Measurements from ENCODE around the gene KIAA0930. TPM values are rescaled to one million over a fixed set of nuclear protein-coding genes. Genes with fewer than 3 reads are reported as not detected.
A peak's percentile ranks its signal among the peaks of the same experiment; 100 is the strongest.

KIAA0930 gene
- total and polyA plus RNA-seq, 2 donors = 32.4 TPM

- no peaks in the 10 kb centered on the region for H3K9me3 ChIP-seq (ENCODE audit: control insufficient read depth in 2 of 2, insufficient read depth in 1 of 2, low read length in 1 of 2)
- H3K27me3 ChIP-seq (ENCODE audit: control insufficient read depth in 2 of 2, insufficient read depth in 1 of 2, low read length in 1 of 2) = no peaks in the 10 kb centered on the region
- peaks cover 40 to 50% of the 10 kb centered on the region in 2 donors for H3K36me3 ChIP-seq (ENCODE audit: control insufficient read depth in 2 of 2, insufficient read depth in 2 of 2, low read length in 1 of 2)
- no peak overlapping the region for H3K4me3 ChIP-seq (ENCODE audit: low read length in 2 of 2)
- no peak overlapping the region for H3K27ac ChIP-seq (ENCODE audit: low read depth in 1 of 2, low read length in 1 of 2)
- no peaks in the 10 kb centered on the region for H3K4me1 ChIP-seq (ENCODE audit: control insufficient read depth in 2 of 2, insufficient read depth in 2 of 2, low read length in 2 of 2)
- DNase-seq (ENCODE audit: low read depth in 6 of 9, low spot score in 9 of 9) = no peak
- WGBS = 95% methylated on average over 16 of the region's 16 CpGs
These were observed 54.8 kb downstream of the KIAA0930 start for GRCh38 chr22:45185718-45186514.

DNA sequence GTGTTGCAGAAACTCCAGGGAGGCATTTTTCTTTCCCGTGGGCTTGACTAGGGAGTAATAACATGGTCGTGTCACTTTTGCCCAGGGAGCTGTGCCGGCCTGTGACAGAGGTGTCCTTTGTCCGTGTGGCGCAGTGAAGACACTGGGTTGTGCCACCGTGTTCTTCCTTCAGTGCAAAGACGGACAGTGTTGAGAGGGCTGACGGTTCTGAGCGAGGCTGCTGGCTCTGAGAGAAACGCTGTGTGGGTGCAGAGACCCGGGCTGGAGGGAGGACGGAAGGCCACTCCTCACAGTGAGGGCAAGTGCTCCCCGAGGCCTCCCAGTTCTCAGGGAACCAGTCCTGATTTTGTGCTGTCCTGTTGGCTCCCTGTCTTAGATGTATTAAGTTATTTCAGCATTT is 56.7 kb downstream of the KIAA0930 start:
- no peaks in the 10 kb centered on the region for H3K9me3 ChIP-seq (ENCODE audit: control insufficient read depth in 2 of 2, insufficient read depth in 1 of 2, low read length in 1 of 2)
- no peak for DNase-seq (ENCODE audit: low read depth in 6 of 9, low spot score in 9 of 9)
- H3K27me3 ChIP-seq (ENCODE audit: control insufficient read depth in 2 of 2, insufficient read depth in 1 of 2, low read length in 1 of 2) = no peaks in the 10 kb centered on the region
- no peak overlapping the region for H3K27ac ChIP-seq (ENCODE audit: low read depth in 1 of 2, low read length in 1 of 2)
- 98% methylated on average over 13 of the region's 13 CpGs for WGBS
- no peak overlapping the region for H3K4me3 ChIP-seq (ENCODE audit: low read length in 2 of 2)
- H3K4me1 ChIP-seq (ENCODE audit: control insufficient read depth in 2 of 2, insufficient read depth in 2 of 2, low read length in 2 of 2) = no peaks in the 10 kb centered on the region
- peaks cover 55 to 68% of the 10 kb centered on the region in 2 donors for H3K36me3 ChIP-seq (ENCODE audit: control insufficient read depth in 2 of 2, insufficient read depth in 2 of 2, low read length in 1 of 2)

- 97% methylated on average over 2 of the region's 2 CpGs for WGBS
- no peaks in the 10 kb centered on the region for H3K27me3 ChIP-seq (ENCODE audit: control insufficient read depth in 2 of 2, insufficient read depth in 1 of 2, low read length in 1 of 2)
- no peak overlapping the region for H3K27ac ChIP-seq (ENCODE audit: low read depth in 1 of 2, low read length in 1 of 2)
- peaks cover 0 to 3% of the 10 kb centered on the region in 2 donors for H3K4me1 ChIP-seq (ENCODE audit: control insufficient read depth in 2 of 2, insufficient read depth in 2 of 2, low read length in 2 of 2)
- H3K36me3 ChIP-seq (ENCODE audit: control insufficient read depth in 2 of 2, insufficient read depth in 2 of 2, low read length in 1 of 2) = peaks cover 65 to 84% of the 10 kb centered on the region in 2 donors
- H3K9me3 ChIP-seq (ENCODE audit: control insufficient read depth in 2 of 2, insufficient read depth in 1 of 2, low read length in 1 of 2) = no peaks in the 10 kb centered on the region
- no peak for DNase-seq (ENCODE audit: low read depth in 6 of 9, low spot score in 9 of 9)
- H3K4me3 ChIP-seq (ENCODE audit: low read length in 2 of 2) = no peak overlapping the region
These were observed 58.9 kb downstream of the KIAA0930 start for GRCh38 chr22:45181766-45182165.

DNA sequence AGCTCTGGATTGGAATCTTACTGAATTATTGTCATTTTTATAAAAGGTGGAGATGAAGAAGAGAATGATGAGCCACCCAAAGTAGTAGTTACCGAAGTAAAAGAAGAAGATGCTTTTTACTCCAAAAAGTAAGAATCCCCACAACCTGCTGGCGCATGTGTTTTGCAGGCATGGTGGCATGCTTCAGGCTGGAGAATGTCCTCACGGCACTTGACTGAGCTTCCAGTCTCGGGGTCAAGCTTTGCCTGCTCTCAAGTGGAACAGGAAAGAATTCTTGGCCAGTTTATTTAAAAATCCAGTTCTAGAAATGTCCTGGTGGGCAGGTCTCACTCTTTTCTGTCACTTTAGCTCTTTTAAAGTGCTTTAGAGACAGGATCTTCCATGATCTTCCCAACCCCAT is 59.5 kb downstream of the KIAA0930 start:
- WGBS = 97% methylated on average over 4 of the region's 4 CpGs
- Histone ChIP-seq H3K4me1 (ENCODE audit: control insufficient read depth in 2 of 2, insufficient read depth in 2 of 2, low read length in 2 of 2) (peaks cover 0 to 3% of the 10 kb centered on the region in 2 donors), H3K4me3 (ENCODE audit: low read length in 2 of 2) (no peak overlapping the region), H3K36me3 (ENCODE audit: control insufficient read depth in 2 of 2, insufficient read depth in 2 of 2, low read length in 1 of 2) (peaks cover 66 to 87% of the 10 kb centered on the region in 2 donors), H3K27me3 (ENCODE audit: control insufficient read depth in 2 of 2, insufficient read depth in 1 of 2, low read length in 1 of 2) (no peaks in the 10 kb centered on the region), H3K9me3 (ENCODE audit: control insufficient read depth in 2 of 2, insufficient read depth in 1 of 2, low read length in 1 of 2) (no peaks in the 10 kb centered on the region), H3K27ac (ENCODE audit: low read depth in 1 of 2, low read length in 1 of 2) (no peak overlapping the region)
- no peak for DNase-seq (ENCODE audit: low read depth in 6 of 9, low spot score in 9 of 9)

DNA sequence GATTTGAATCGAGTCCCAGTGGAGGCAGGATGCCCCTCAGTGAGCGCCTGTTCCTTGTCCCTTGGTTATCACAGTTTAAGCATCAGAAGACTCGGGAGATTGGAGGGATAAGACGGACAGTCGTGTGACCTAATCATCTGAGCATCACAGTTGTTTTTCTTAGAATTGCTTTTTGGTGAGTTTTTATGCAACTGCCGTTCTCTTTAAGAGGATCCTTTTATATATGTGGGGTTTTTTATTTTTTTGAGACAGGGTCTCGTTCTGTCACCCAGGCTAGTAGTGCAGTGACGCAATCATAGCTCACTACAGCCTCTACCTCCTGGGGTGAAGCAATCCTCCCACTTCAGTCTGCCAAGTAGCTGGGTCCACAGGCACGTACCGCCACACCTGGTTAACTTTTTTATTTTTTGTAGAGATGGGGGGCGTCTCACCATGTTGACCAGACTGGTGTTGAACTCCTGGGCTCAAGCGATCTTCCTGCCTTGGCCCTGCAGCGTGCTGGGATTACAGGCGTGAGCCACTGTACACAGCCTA is 60.5 kb downstream of the KIAA0930 start:
- H3K36me3 ChIP-seq (ENCODE audit: control insufficient read depth in 2 of 2, insufficient read depth in 2 of 2, low read length in 1 of 2) = peaks cover 69 to 86% of the 10 kb centered on the region in 2 donors
- H3K4me1 ChIP-seq (ENCODE audit: control insufficient read depth in 2 of 2, insufficient read depth in 2 of 2, low read length in 2 of 2) = peaks cover 0 to 7% of the 10 kb centered on the region in 2 donors
- H3K27ac ChIP-seq (ENCODE audit: low read depth in 1 of 2, low read length in 1 of 2) = no peak overlapping the region
- no peaks in the 10 kb centered on the region for H3K27me3 ChIP-seq (ENCODE audit: control insufficient read depth in 2 of 2, insufficient read depth in 1 of 2, low read length in 1 of 2)
- DNase-seq (ENCODE audit: low read depth in 6 of 9, low spot score in 9 of 9) = no peak
- H3K9me3 ChIP-seq (ENCODE audit: control insufficient read depth in 2 of 2, insufficient read depth in 1 of 2, low read length in 1 of 2) = no peaks in the 10 kb centered on the region
- WGBS = 97% methylated on average over 14 of the region's 14 CpGs
- H3K4me3 ChIP-seq (ENCODE audit: low read length in 2 of 2) = no peak overlapping the region

DNA sequence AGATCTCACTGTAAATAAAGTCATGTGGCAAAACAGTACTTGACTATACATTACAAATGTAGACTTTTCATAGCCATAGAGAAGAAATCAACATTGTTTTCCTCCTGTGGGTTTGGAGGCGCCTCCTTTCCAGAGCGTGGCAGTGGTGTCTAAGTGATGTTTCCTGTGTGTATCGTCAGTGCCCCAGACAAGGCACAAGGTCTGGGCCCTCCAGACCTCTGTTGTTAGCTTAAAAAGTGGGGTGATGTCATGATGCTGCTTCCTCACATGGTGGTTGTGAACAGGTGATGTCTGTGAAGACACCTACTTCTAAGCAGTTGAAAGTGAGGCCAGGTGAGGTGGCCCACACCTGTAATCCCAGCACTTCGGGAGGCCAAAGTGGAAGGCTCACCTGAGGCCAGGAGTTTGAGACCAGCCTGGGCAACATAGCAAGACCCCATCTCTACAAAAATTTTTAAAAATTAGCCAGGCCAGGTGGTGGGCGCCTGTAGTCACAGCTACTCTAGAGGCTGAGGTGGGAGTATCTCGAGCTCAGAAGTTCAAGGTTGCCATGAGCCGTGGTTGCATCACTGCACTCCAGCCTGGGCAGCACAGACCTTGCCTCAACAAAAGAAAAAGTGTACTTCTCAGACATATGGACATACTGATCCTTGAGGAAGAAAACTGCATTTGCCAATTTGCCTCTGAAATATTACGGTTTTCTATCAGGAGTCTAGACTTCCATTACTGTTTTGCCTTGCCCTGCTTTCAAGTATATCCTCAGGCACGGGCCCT is 61.2 kb downstream of the KIAA0930 start:
- DNase-seq (ENCODE audit: low read depth in 6 of 9, low spot score in 9 of 9) = peak in 3 of 9 donors; percentile 38 to 65 (median 42)
- H3K4me1 ChIP-seq (ENCODE audit: control insufficient read depth in 2 of 2, insufficient read depth in 2 of 2, low read length in 2 of 2) = peaks cover 0 to 7% of the 10 kb centered on the region in 2 donors
- H3K36me3 ChIP-seq (ENCODE audit: control insufficient read depth in 2 of 2, insufficient read depth in 2 of 2, low read length in 1 of 2) = peaks cover 67 to 86% of the 10 kb centered on the region in 2 donors
- H3K27ac ChIP-seq (ENCODE audit: low read depth in 1 of 2, low read length in 1 of 2) = peak overlapping the region in 1 of 2 donors; percentile 15
- H3K27me3 ChIP-seq (ENCODE audit: control insufficient read depth in 2 of 2, insufficient read depth in 1 of 2, low read length in 1 of 2) = no peaks in the 10 kb centered on the region
- H3K9me3 ChIP-seq (ENCODE audit: control insufficient read depth in 2 of 2, insufficient read depth in 1 of 2, low read length in 1 of 2) = no peaks in the 10 kb centered on the region
- no peak overlapping the region for H3K4me3 ChIP-seq (ENCODE audit: low read length in 2 of 2)
- WGBS = 86% methylated on average over 9 of the region's 9 CpGs

DNA sequence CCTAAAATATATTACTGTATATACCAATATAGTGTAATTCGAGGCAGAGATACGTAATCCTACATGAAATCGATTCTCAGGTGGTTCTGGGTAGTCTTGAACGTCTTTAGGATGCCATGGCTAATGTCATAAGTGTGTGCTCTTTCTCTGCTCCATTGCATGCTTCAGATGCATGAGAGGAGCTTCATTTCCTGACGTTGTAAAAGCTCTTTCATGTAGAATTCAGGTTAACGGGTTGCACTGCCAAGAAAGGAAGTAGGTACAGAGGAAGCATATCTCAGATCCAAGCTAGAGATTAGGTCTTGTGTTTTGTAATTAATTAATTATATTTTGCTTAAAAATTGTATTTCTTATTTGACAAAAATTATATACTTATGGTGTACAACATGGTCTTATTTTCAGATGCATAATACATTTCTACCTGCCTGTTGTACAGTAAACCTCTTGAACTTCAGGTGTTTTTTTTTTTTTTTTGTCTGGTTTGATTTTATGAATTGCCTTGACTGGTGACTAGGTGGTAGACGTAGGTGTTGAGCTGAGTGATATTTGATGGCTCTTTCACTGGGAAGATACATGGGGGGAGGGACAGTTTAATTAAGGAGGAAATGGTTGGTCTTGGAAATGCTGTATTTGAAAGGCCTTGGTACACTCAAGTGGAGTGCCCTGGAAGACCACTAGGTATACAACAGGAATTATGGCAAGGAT is 67.7 kb downstream of the KIAA0930 start:
- peak overlapping the region; percentile 89 to 94 for H3K27ac ChIP-seq (ENCODE audit: low read depth in 1 of 2, low read length in 1 of 2)

DNA sequence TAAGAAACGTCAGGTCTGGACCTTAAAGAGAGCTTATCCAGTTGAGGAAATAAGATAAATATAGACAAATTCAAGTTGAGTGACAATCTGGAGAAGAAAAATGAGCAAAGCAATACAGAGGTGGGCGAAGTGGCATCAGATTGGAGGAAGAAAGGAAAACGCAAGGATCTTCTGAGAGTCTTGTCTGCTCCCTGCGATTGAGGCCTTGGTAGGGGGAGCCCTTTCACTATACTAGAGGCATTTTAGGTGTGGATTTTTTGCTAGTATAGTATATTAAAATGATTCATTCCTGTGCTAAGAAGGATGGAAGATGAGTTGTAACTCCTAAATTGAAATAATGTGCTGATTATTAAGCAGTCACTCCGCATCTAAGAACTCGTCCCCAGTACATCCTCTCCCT is 68.9 kb downstream of the KIAA0930 start:
- no peak overlapping the region for H3K4me3 ChIP-seq (ENCODE audit: low read length in 2 of 2)
- peaks cover 48 to 93% of the 10 kb centered on the region in 2 donors for H3K36me3 ChIP-seq (ENCODE audit: control insufficient read depth in 2 of 2, insufficient read depth in 2 of 2, low read length in 1 of 2)
- DNase-seq (ENCODE audit: low read depth in 6 of 9, low spot score in 9 of 9) = peak in 1 of 9 donors; percentile 47
- WGBS = 88% methylated on average over 6 of the region's 6 CpGs
- no peaks in the 10 kb centered on the region for H3K9me3 ChIP-seq (ENCODE audit: control insufficient read depth in 2 of 2, insufficient read depth in 1 of 2, low read length in 1 of 2)
- H3K27ac ChIP-seq (ENCODE audit: low read depth in 1 of 2, low read length in 1 of 2) = peak overlapping the region; percentile 73 to 94
- H3K27me3 ChIP-seq (ENCODE audit: control insufficient read depth in 2 of 2, insufficient read depth in 1 of 2, low read length in 1 of 2) = no peaks in the 10 kb centered on the region
- peaks cover 27 to 59% of the 10 kb centered on the region in 2 donors for H3K4me1 ChIP-seq (ENCODE audit: control insufficient read depth in 2 of 2, insufficient read depth in 2 of 2, low read length in 2 of 2)

More for the DNA sequence above, 67.7 kb downstream of the KIAA0930 start:
- peaks cover 27 to 54% of the 10 kb centered on the region in 2 donors for H3K4me1 ChIP-seq (ENCODE audit: control insufficient read depth in 2 of 2, insufficient read depth in 2 of 2, low read length in 2 of 2)
- WGBS = 23% methylated on average over 7 of the region's 7 CpGs
- peak in 7 of 9 donors; percentile 68 to 90 (median 75) for DNase-seq (ENCODE audit: low read depth in 6 of 9, low spot score in 9 of 9)
- no peaks in the 10 kb centered on the region for H3K9me3 ChIP-seq (ENCODE audit: control insufficient read depth in 2 of 2, insufficient read depth in 1 of 2, low read length in 1 of 2)
- H3K36me3 ChIP-seq (ENCODE audit: control insufficient read depth in 2 of 2, insufficient read depth in 2 of 2, low read length in 1 of 2) = peaks cover 58 to 93% of the 10 kb centered on the region in 2 donors
- H3K27me3 ChIP-seq (ENCODE audit: control insufficient read depth in 2 of 2, insufficient read depth in 1 of 2, low read length in 1 of 2) = no peaks in the 10 kb centered on the region
- H3K4me3 ChIP-seq (ENCODE audit: low read length in 2 of 2) = peak overlapping the region in 1 of 2 donors; percentile 7
